MM.1S (cell line): ENCODE results near the gene ZNF534.

ENCODE experiments used
- CTCF ChIP-seq: fragments of 300-600 bp; sonication (generic); IDR thresholded peaks from 2 replicates; pipeline ENCODE4 v1.5.1; 2016; ENCODE audit warnings: antibody characterized with exemption, low read length, mixed read lengths
- EZH2 ChIP-seq: fragments of 300-600 bp; sonication (generic); optimal IDR thresholded peaks from 2 replicates; pipeline ENCODE3; 2017; ENCODE audit warnings: low read depth, mild to moderate bottlenecking, antibody characterized with exemption, low read length, mixed read lengths
- EZH2phosphoT487 ChIP-seq: fragments of 300-600 bp; sonication (generic); IDR thresholded peaks from 2 replicates; pipeline ENCODE4 v1.6.1; 2018; ENCODE audit warnings: antibody characterized with exemption, low read length

- no peak for TF ChIP-seq CTCF
- no peak for TF ChIP-seq EZH2
- TF ChIP-seq EZH2phosphoT487: no peak
Observed at GRCh38 chr19:52415711-52416110, 13.2 kb upstream of the ZNF534 start.
